Left ventricle myocardium inferior (tissue), 1 donor: ENCODE results near the gene NES. TPM values are rescaled to one million over a fixed set of nuclear protein-coding genes. Genes with fewer than 3 reads are reported as not detected.

Source experiments
- DNase-seq: peaks from one replicate; pipeline ENCODE4 v3.0.0-alpha.2; 2020
- H3K27ac ChIP-seq: fragments of 200-600 bp; replicated peaks from 2 replicates; pipeline ENCODE4 v1.8.0; 2021
- H3K27me3 ChIP-seq: fragments of 200-600 bp; 2 replicates; pipeline ENCODE4 v1.8.0; 2021; ENCODE audit warnings: low read depth
- H3K36me3 ChIP-seq: fragments of 200-600 bp; 2 replicates; pipeline ENCODE4 v1.8.0; 2021
- H3K4me1 ChIP-seq: fragments of 200-600 bp; 2 replicates; pipeline ENCODE4 v1.8.0; 2021
- H3K4me3 ChIP-seq: fragments of 200-600 bp; 2 replicates; pipeline ENCODE4 v1.8.0; 2021; ENCODE audit warnings: mild to moderate bottlenecking, moderate library complexity
- H3K9me3 ChIP-seq: fragments of 200-600 bp; replicated peaks from 2 replicates; pipeline ENCODE4 v1.8.0; 2021
- CTCF ChIP-seq: fragments of 200-600 bp; IDR thresholded peaks from 2 replicates; pipeline ENCODE4 v1.8.0; 2021; ENCODE audit warnings: antibody characterized with exemption, mild to moderate bottlenecking, borderline replicate concordance
- intact Hi-C: fragments of 100-400 bp; cut with micrococcal nuclease; formaldehyde crosslinking; loops from one replicate; pipeline ENCODE4 v1.11.0; 2022
- total RNA-seq: library from RNA; stranded (reverse); fragmentation: NEBNext Ultra II Directional; extraction: Animal tissue kit (Norgen Biotek cat#: 25700); gene quantifications from one replicate; pipeline ENCODE4 v1.2.1, GENCODE V29; 2021
- donor health status: DM: no; HTN: yes; CAD: no; lungs with severe emphysema.

The NES gene
- total RNA-seq, 1 donor from 2014 or later: 164 TPM

GRCh38 chr1:156676114-156676819, 940 bp downstream of the NES start:
- H3K4me1 ChIP-seq: peaks cover 65% of the 10 kb centered on the region
- peaks cover 6% of the 10 kb centered on the region for H3K27me3 ChIP-seq
- DNase-seq: no peak
- peak overlapping the region; percentile 90 for H3K4me3 ChIP-seq
- TF ChIP-seq CTCF: no peak
- intact Hi-C loops: loop anchor here (2.0 kb wide), 1 partner anchor 15 kb away; no protein-coding TSS in a partner anchor
- H3K36me3 ChIP-seq: peaks cover 32% of the 10 kb centered on the region
- no peaks in the 10 kb centered on the region for H3K9me3 ChIP-seq
- peak overlapping the region; percentile 96 for H3K27ac ChIP-seq

GRCh38 chr1:156675210-156676113, 1.7 kb downstream of the NES start:
- intact Hi-C loops: loop anchor here (2.0 kb wide), 1 partner anchor 15 kb away; no protein-coding TSS in a partner anchor
- Histone ChIP-seq H3K9me3 (no peaks in the 10 kb centered on the region), H3K4me1 (peaks cover 73% of the 10 kb centered on the region), H3K4me3 (peak overlapping the region; percentile 90), H3K27me3 (no peaks in the 10 kb centered on the region), H3K36me3 (peaks cover 35% of the 10 kb centered on the region), H3K27ac (peak overlapping the region; percentile 96)
- no peak for TF ChIP-seq CTCF
- DNase-seq: peak; percentile 48

- Histone ChIP-seq H3K4me1 (peaks cover 92% of the 10 kb centered on the region), H3K4me3 (peak overlapping the region; percentile 90), H3K36me3 (peaks cover 35% of the 10 kb centered on the region), H3K27ac (peak overlapping the region; percentile 96), H3K9me3 (no peaks in the 10 kb centered on the region), H3K27me3 (no peaks in the 10 kb centered on the region)
- TF ChIP-seq CTCF: no peak
- intact Hi-C loops: no loop called here
- DNase-seq: no peak
Measured at GRCh38 chr1:156673387-156674121, 3.7 kb downstream of the NES start.

GRCh38 chr1:156671804-156672203, 5.4 kb downstream of the NES start:
- Histone ChIP-seq H3K36me3 (peaks cover 35% of the 10 kb centered on the region), H3K27me3 (no peaks in the 10 kb centered on the region), H3K4me3 (no peak overlapping the region), H3K27ac (peak overlapping the region; percentile 96), H3K9me3 (no peaks in the 10 kb centered on the region), H3K4me1 (peaks cover 100% of the 10 kb centered on the region)
- intact Hi-C loops: no loop called here
- TF ChIP-seq CTCF: no peak
- no peak for DNase-seq

DNA sequence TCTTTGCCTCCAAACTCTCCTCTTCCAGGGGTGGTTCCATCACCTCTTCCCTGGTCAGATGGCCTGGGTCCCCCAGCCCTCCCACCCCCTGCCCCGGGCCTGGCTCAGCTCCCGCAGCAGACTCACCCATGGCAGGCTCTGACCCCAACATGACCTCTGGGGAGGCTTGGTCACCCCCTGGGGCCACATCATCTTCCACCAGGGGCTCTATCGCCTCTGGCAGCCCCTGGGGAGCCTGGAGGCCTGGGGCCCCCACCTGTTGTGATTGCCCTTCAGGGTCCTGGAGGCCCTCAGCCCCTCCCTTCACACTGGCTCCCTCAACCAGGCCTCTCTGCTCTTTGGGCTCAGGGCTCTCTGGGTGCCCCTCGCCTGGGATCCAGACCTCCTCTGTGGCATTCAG, 6.4 kb downstream of the NES start:
- intact Hi-C loops: no loop called here

More for the DNA sequence above, 6.4 kb downstream of the NES start:
- no peaks in the 10 kb centered on the region for H3K9me3 ChIP-seq
- peaks cover 100% of the 10 kb centered on the region for H3K4me1 ChIP-seq
- no peak for DNase-seq
- H3K27me3 ChIP-seq: no peaks in the 10 kb centered on the region
- peak overlapping the region; percentile 96 for H3K27ac ChIP-seq
- TF ChIP-seq CTCF: no peak
- H3K36me3 ChIP-seq: peaks cover 35% of the 10 kb centered on the region
- no peak overlapping the region for H3K4me3 ChIP-seq
